GM12873 (cell line): ENCODE data around the gene SEBOX.

ENCODE experiments used
- TF ChIP-seq, protein P1 (sequence below): IDR thresholded peaks from 2 replicates; pipeline ENCODE4 v1.5.1; 2012; ENCODE audit warnings: low read depth, mild to moderate bottlenecking, moderate library complexity, low read length, control low read depth; ENCODE audit not compliant: insufficient read depth; ENCODE audit errors: missing control alignments

The SEBOX gene

GRCh38 chr17:28372203-28372944 lies 7.4 kb upstream of the SEBOX start:
- TF ChIP-seq, protein P1, sequence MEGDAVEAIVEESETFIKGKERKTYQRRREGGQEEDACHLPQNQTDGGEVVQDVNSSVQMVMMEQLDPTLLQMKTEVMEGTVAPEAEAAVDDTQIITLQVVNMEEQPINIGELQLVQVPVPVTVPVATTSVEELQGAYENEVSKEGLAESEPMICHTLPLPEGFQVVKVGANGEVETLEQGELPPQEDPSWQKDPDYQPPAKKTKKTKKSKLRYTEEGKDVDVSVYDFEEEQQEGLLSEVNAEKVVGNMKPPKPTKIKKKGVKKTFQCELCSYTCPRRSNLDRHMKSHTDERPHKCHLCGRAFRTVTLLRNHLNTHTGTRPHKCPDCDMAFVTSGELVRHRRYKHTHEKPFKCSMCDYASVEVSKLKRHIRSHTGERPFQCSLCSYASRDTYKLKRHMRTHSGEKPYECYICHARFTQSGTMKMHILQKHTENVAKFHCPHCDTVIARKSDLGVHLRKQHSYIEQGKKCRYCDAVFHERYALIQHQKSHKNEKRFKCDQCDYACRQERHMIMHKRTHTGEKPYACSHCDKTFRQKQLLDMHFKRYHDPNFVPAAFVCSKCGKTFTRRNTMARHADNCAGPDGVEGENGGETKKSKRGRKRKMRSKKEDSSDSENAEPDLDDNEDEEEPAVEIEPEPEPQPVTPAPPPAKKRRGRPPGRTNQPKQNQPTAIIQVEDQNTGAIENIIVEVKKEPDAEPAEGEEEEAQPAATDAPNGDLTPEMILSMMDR = no peak

- TF ChIP-seq, protein P1 = no peak
Measured at GRCh38 chr17:28371245-28372202, 6.5 kb upstream of the SEBOX start, which contains the start of gene SARM1. Gene SARM1 (plus strand): TSS chr17:28371694. CDS start chr17:28372033, 339 bp downstream.

- TF ChIP-seq, protein P1 = no peak
Measured at GRCh38 chr17:28370744-28371103, 5.7 kb upstream of the SEBOX start.

- TF ChIP-seq, protein P1 = no peak
Measured at GRCh38 chr17:28370035-28370743, 5.2 kb upstream of the SEBOX start, which contains the start of gene VTN. Gene VTN (minus strand): TSS chr17:28370307. CDS start chr17:28370203, 104 bp downstream.

DNA sequence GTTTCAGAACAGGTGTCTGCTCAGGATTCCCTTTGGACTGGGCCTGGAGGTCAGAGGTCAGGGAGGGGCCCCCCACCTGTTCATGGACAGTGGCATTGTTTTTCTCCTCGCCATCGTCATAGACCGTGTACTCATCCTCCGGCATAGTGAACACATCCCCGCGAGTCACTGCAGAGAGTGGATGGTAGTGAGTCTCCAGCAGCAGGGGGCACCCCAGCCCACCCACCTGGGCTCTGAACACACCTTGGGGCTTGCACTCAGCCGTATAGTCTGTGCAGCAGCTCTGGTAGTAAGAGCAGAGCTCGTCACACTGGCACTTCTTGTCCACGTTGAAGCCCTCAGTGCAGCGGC lies 4.7 kb upstream of the SEBOX start:
- TF ChIP-seq, protein P1 = no peak

DNA sequence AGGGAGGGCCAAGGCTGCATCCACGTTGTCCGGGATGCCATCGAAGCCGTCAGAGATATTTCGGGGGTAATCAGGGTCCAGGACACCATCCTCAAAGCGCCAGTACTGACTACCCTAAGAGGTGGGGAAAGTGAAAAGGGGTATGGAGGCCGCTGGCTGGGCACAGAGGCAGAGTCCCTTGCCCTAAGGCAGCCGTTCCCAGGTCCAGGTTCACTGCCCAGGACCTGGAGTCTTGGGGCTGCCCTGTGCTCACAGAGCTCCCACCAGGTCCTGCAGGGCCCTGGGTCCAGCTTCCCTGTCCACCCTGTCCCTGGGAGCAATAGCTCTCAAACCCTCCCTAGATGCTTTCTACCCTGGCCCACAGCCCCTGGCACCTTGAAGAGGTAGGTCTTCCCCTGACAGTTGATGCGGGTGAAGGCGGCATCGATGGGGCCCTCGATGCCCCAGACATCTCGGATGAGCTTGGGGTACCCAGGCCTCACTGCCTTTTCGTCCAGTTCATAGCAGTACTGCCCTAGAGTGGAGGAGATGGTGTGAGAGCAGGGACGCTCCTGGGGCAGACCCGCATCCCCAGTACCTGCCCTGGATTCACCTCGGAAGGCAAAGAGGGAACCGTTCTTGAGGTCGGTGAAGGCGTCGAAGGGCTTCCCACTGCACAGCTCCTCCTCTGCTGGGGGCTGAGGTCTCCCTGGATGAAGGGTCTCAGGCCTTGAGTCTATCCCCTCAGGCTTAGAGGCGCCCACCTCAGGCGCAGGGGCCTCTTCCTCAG lies 4.1 kb upstream of the SEBOX start:
- TF ChIP-seq, protein P1 = no peak
